ENCODE measurements around the gene MPHOSPH9. TPM values are rescaled to one million over a fixed set of nuclear protein-coding genes. Genes with fewer than 3 reads are reported as not detected.

The MPHOSPH9 gene
- total and polyA plus RNA-seq, 2 of the 13 experiments (the other 11 are each of a cell fraction or from before 2014, with no cell fraction given) = 20.3 to 63.4 TPM

DNA sequence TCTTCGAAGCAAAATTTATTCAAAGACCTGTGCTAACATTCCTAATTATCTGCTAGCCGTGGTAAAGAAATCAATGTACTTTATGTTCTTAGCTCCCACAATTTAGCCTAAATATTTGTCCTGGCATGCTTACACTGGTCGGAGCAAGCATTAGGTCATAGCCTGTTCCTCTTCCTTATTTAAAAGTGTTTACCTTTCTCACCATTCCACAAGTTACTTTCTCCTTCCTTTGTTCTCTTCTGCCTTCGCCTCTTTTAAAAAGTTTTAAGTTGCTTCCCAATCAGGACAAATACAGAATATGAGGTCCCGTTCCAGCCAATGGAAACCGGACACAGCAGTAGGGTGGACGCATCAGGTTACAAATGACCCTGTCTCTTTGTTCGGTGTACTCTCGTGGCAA lies 27.1 kb upstream of the MPHOSPH9 start (continued):
- TF ChIP-seq HNF4G (IDR thresholded peaks at IDR 0.05; ENCODE audit: borderline replicate concordance, low read depth, low read length) = no peak
- TF ChIP-seq HNF4G (CRISPR knock-in tag; IDR thresholded peaks at IDR 0.05; ENCODE audit: borderline replicate concordance, low read depth) = no peak
- TF ChIP-seq ZNF773 (CRISPR knock-in tag; IDR thresholded peaks at IDR 0.05; ENCODE audit: borderline replicate concordance) = no peak

DNA sequence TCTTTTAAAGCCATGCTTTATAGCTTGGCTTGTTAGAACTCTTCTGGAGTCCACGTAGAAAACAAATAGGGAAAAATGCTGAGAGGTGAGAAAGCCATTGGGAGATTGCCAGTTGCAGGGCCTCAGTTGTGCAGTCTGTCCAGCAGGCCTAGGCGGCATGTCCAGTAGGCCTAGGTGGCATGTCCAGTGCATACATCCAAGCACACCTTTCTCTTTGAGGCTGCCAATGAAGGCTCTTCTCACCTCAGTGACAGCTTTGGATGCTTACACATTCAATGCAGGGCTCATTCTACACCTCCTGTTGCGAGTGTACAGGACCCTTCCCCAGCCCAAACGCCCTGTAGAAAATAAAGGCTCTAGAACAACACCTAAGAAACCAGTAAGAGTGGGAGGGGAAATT lies 25.7 kb upstream of the MPHOSPH9 start:
- Histone ChIP-seq H4K20me1 (ENCODE audit: insufficient read depth, low read length) (no peaks in the 10 kb centered on the region), H3K4me1 (ENCODE audit: insufficient read depth, low read length) (no peaks in the 10 kb centered on the region), H3K79me2 (ENCODE audit: insufficient read depth, low read length) (peaks cover 5% of the 10 kb centered on the region), H3K27me3 (ENCODE audit: control insufficient read depth in 1 of 2, insufficient read depth in 2 of 2, low read length in 2 of 2) (no peaks in the 10 kb centered on the region), H3K27ac (ENCODE audit: extremely low read length, insufficient read depth, low read length) (no peak overlapping the region), H3K9me3 (ENCODE audit: low read length) (no peaks in the 10 kb centered on the region), H3K9ac (ENCODE audit: insufficient read depth, low read depth, low read length) (no peak overlapping the region), H2AFZ (ENCODE audit: low read length) (no peak overlapping the region), H3K36me3 (replicated peaks in 1 of 2; ENCODE audit: control insufficient read depth in 1 of 2, insufficient read depth in 2 of 2, low read length in 2 of 2) (peaks cover 33 to 80% of the 10 kb centered on the region in 2 experiments), H3K4me2 (ENCODE audit: low read depth, low read length) (no peak overlapping the region), H3K4me3 (replicated peaks in 1 of 3; ENCODE audit: insufficient read depth in 1 of 3, low read depth in 2 of 3, low read length in 3 of 3) (no peak overlapping the region)
- WGBS (ENCODE audit: low lambda C conversion rate) = 85% methylated on average over 4 of the region's 4 CpGs
- peak; percentile 25; the same call in 1 of the 3 replicates for ATAC-seq
- CTCF ChIA-PET (ENCODE audit: low intra/inter-chr PET ratio, low total read pairs) = no interaction called here
- POLR2A ChIA-PET = interaction anchor here (1.7 kb wide), 1 partner anchor 26 kb away, joined by 5 read pairs; the partner anchor contains the start of genes MPHOSPH9 and MTRFR
- TF ChIP-seq IRF2 (CRISPR knock-in tag; IDR thresholded peaks at IDR 0.05) = no peak
- no peak for TF ChIP-seq ZNF136 (CRISPR knock-in tag; IDR thresholded peaks at IDR 0.05; ENCODE audit: low read depth)
- TF ChIP-seq, protein P1, sequence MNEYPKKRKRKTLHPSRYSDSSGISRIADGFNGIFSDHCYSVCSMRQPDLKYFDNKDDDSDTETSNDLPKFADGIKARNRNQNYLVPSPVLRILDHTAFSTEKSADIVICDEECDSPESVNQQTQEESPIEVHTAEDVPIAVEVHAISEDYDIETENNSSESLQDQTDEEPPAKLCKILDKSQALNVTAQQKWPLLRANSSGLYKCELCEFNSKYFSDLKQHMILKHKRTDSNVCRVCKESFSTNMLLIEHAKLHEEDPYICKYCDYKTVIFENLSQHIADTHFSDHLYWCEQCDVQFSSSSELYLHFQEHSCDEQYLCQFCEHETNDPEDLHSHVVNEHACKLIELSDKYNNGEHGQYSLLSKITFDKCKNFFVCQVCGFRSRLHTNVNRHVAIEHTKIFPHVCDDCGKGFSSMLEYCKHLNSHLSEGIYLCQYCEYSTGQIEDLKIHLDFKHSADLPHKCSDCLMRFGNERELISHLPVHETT (CRISPR knock-in tag; conservative IDR thresholded peaks at IDR 0.05) = no peak
- TF ChIP-seq POLR2G (IDR thresholded peaks at IDR 0.05; ENCODE audit: low read depth, low read length) = peak; percentile 58; the same call in 1 of the 2 replicates
- no peak for TF ChIP-seq ZNF263 (CRISPR knock-in tag; IDR thresholded peaks at IDR 0.05)
- no peak for TF ChIP-seq ZKSCAN8 (CRISPR knock-in tag; IDR thresholded peaks at IDR 0.05; ENCODE audit: borderline replicate concordance)
- no peak for TF ChIP-seq FOSL2 (CRISPR knock-in tag; IDR thresholded peaks at IDR 0.05)
- in situ Hi-C loops (cut with HindIII; ENCODE audit: extremely low pct_ligation_motif_present, low pct_unique_long_range_greater_than_20kb) = no loop called here
- no TSS peak for BruUV-seq (replicated peaks)
- intact Hi-C loops (cut with micrococcal nuclease; ENCODE audit: unreplicated experiment) = no loop called here
- DNase-seq (ENCODE audit: low spot score) = no peak
- no peak for FAIRE-seq
